GM11168 (cell line): ENCODE measurements around the gene CLEC4C.
"Not testable (repeated sequence)": the region's sequence is repeated elsewhere in the genome, so short reads cannot be mapped to it uniquely, and the experiment has no call there.

Source experiments
- in situ Hi-C: fragments of 300-500 bp; cut with MboI; formaldehyde crosslinking; loops from one replicate; pipeline ENCODE4 v1.12.0; 2022; ENCODE audit warnings: low sequenced_read_pairs; ENCODE audit not compliant: unreplicated experiment

The CLEC4C gene

DNA sequence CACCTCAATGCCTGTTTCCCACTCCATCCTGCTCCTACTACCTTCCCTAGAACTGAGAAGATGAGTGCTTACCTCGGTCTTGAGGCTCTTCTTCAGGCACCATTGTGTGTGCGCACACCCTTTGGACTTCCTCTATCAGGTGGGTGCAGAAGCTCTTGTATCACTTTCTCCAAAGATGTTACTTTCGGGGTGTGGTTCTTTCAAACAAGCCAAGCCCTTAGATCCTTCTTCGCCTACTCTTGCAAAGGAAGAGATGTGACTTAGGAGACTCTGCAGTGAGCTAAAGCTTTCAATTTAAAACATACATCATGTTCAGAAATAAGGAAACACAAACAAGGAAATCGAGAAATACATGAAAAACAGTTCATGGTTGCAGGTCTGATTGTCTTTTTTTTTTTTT is at the start of gene CLEC4C:
Gene CLEC4C, minus strand, starts transcription at position 130 of the 400 bp plus-strand sequence. Its CDS starts 27 bp downstream, at position 103.
- in situ Hi-C loops: no loop called here

DNA sequence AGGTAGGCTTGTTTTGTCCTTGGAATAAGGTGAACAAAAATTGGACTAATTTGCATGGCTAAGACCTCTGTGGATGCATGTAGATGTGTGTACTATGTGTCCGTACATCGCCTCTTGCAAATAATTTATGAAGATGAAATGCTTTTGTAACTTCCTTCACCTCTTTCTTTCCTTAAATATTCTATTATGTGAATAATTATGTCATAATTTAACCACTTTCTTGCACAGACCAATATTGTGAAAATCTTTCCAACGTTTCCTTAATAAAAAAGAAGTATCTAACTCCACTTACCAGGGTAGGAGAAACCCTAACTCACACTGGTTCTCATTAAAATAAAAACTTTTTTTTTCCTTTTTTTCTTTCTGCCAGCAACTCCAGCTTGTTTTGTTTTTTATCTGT is 46.0 kb upstream of the CLEC4C start:
- in situ Hi-C loops: no loop called here

- in situ Hi-C loops: not testable (repeated sequence)
Observed at GRCh38 chr12:7788884-7789528, 41.8 kb upstream of the CLEC4C start, which contains the start of gene NANOG. TSS of gene NANOG (plus strand) at chr12:7789402. CDS start at chr12:7789615, 213 bp downstream.

DNA sequence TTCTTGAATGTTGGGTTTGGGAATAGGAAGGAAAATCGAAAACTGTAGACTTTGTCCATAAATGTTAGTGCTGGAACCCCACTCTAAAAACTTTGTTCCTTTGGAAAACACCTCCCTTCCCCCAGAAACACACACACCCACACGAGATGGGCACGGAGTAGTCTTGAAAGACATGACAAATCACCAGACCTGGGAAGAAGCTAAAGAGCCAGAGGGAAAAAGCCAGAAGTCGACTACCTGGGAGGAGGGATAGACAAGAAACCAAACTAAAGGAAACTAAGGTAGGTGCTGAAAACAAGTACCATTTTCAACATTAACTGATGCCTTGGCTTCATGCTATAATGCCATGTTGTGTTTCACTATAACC is 41.1 kb upstream of the CLEC4C start:
- in situ Hi-C loops: no loop called here

DNA sequence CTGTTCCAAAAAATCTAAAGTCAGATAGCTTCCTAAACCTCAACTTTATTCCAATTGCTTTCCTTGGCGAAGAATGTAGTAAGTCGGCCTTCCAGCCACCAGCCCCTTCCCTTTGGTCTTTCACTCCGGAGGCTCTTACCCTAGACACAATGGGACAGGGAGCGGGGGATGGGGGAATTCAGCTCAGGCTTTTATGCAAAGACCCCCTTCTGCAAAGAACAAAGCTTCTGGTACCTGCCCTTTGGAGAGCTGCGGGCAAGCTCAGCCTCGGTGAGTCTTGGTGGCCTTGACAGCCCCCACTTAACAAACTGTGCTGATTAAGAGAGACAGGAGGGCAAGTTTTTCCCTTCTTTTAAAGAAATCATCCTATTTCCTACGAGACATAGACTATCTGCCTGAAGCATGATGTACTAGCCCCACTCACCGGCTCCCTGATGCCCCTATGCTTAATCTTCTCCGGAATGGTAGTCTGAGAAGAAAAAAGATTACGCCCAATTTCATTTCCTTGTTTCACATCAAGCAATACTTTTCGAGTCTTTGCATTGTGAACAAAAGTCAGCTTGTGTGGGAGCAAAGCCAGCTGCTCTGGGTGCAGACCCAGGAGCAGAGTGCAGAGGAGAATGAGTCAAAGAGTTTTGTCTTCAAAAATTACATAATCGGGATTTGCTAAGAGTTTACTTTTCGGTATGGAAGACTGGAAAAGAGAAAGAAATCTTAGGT is 40.6 kb upstream of the CLEC4C start:
- in situ Hi-C loops: no loop called here

DNA sequence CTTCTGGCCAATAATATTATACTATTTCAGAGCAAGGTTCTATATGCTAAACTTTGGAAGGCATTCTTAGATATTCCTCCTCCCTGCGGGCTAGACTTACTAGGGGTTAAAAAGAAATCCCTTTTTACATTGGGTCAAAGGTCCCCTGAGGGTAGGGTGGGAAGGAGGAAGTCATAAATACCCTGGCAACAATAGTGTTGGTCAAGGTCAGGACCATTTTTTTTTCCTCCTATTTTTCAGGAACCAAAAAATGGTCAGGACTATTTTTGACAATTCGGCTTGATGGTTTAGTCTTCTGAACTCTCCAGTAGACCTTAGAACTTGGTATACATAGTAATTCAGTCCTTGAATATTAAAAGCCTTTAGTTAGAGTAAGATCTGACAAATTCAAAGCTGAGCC is 37.5 kb upstream of the CLEC4C start:
- in situ Hi-C loops: no loop called here

GRCh38 chr12:7783433-7783832 is 36.3 kb upstream of the CLEC4C start:
- in situ Hi-C loops: not testable (repeated sequence)

- in situ Hi-C loops: no loop called here
Observed at GRCh38 chr12:7782055-7782454, 34.9 kb upstream of the CLEC4C start.

DNA sequence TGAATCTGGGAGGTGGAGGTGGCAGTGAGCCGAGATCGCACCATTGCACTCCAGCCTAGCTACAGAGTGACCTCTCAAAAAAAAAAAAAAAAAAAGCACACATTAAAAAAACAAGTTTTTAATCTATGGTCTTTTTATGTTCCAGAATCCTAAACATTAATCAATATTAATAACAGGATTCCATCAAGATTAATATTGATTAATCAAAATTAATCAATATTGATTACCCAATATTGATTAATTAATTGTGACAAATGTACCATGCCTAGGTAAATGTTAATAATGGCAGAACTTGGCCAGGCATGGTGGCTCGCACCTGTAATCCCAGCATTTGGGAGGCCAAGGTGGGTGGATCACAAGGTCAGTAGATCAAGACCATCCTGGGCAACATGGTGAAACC is 34.1 kb upstream of the CLEC4C start:
- in situ Hi-C loops: no loop called here

GRCh38 chr12:7769999-7770398 is 22.8 kb upstream of the CLEC4C start:
- in situ Hi-C loops: no loop called here

GRCh38 chr12:7758766-7759140 is 11.6 kb upstream of the CLEC4C start:
- in situ Hi-C loops: no loop called here

DNA sequence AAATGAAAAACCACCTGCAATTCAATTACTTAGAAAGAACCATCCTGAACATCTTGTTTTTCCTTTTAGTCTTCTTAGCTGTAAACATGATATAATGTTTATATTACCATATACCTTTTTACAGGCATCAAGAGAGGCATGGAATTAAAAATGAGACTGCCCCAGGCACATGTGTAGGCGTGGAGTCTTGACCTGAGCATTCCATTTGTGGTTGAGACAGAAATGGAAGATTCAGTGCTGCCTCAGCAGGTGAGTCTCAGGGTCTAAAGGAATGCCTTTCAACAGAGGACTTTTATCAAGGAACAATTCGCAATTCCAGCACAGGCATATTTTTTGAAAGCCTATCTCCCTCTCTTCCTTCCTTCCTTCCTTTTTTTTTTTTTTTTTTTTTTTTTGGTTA is 9.8 kb upstream of the CLEC4C start:
- in situ Hi-C loops: no loop called here

DNA sequence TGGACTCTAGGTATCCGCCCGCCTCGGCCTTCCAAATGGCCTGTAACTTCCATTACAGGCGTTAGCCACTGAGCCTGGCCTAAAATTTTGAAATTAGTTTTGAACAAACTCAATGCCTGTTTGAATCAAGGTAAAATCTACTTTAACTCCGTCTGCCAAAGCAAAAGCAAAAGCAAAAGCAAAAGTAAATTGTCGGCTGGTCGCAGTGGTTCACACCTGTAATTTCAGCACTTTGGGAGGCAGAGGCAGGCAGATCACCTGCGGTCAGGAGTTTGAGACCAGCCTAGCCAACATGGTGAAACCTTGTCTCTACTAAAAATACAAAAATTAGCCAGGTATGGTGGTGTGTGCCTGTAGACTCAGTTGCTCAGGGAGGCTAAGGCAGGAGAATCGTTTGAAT is 8.5 kb upstream of the CLEC4C start:
- in situ Hi-C loops: not testable (repeated sequence)

DNA sequence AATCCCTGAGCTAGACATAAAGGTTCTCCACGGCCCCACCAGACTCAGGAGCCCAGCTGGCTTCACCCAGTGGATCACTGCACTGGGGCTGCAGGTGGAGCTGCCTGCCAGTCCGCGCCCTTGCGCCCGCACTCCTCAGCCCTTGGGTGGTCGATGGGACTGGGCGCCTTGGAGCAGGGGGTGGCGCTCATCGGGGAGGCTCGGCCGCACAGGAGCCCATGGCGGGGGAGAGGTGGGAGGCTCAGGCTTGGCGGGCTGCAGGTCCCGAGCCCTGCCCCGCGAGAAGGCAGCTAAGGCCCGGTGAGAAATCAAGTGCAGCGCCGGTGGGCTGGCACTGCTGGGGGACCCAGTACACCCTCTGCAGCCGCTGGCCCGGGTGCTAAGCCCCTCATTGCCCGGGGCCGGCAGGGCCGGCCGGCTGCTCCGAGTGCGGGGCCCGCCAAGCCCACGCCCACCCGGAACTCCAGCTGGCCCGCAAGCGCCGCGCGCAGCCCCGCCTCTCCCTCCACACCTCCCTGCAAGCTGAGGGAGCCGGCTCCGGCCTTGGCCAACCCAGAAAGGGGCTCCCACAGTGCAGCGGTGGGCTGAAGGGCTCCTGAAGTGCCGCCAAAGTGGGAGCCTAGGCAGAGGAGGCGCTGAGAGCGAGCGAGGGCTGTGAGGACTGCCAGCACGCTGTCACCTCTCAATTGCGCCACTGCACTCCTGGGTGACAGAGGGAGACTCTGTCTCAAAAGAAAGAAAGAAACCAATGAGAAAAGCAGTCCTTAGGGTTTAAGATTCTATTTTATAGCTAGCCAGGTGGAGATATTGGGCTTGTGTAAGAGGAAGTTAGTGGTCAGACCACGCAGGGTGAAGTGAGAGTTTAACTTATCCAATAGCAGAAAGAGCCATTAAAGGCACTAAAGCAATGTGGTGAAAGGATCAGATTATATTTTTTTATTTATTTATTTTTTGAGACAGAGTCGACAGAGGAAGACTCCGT is 5.1 kb upstream of the CLEC4C start:
- in situ Hi-C loops: not testable (repeated sequence)

GRCh38 chr12:7751394-7751793 is 4.2 kb upstream of the CLEC4C start:
- in situ Hi-C loops: no loop called here

DNA sequence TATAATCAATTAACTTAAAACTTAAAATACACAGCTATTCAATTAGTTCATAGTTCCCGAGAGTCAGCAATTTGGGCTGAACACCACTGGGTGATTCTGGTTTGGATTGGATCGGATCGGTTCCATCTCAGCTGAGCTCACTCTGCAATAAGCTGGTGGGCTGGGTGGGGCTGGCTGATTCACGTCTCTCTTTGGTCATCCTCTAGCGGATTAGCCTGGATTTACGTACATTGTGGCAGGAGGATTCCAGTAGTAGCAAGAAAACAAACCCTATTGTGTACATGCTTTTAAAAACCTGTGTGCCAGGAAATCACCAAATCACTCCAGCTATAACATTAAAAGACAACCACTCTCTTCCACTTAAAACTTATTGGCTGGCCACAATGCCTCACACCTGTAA is 3.2 kb upstream of the CLEC4C start:
- in situ Hi-C loops: no loop called here

GRCh38 chr12:7749442-7749841 is 2.3 kb upstream of the CLEC4C start:
- in situ Hi-C loops: no loop called here

- in situ Hi-C loops: no loop called here
Observed at GRCh38 chr12:7748852-7749251, 1.7 kb upstream of the CLEC4C start.

- in situ Hi-C loops: no loop called here
Observed at GRCh38 chr12:7732993-7733392, 14.2 kb downstream of the CLEC4C start.

DNA sequence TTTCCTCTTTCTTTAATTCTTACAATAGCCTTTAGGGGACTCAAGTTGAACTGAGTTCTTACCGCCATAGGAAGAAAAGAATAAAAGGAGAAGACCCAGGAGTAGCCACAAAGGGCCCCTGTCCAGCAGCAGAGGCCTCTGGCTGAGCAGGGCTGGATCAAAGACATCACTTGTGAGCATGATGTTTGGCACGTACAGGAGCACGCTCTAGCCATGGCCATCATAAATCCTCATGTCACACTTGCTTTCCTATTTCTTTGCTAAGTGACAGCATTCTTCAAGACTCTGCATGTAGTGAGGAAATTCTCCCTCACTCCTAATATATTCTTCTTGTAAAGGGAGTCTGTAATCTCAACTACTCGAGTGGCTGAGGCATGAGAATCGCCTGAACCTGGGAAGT is 15.7 kb downstream of the CLEC4C start:
- in situ Hi-C loops: no loop called here

GRCh38 chr12:7730984-7731383 is 16.2 kb downstream of the CLEC4C start:
- in situ Hi-C loops: not testable (repeated sequence)
